ENCODE measurements around the gene C1orf35.

DNA sequence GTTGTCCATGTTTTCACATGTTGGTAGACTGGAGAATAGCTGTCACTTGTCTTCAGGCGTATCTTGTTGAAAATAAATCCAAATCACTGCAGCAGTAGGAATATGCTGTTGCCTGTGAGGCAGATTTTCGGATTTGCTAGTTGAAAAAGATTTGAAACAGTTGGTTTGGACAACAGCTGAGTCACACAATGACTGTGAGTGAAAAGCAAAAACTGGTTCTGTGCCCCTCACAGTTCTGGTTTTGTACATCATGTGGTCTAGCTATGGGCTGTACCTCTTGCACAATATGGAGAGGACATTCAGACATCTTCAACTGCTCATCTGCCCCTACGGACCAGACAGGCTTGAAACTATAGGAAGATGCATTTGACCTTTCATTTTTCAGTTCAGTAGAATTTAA is 18.8 kb downstream of the C1orf35 start:
- TF ChIP-seq GABPA (IDR thresholded peaks at IDR 0.05; ENCODE audit: low read depth) (no peak), POLR2AphosphoS5 (IDR thresholded peaks at IDR 0.05; ENCODE audit: low read depth) (no peak), CTCF (IDR thresholded peaks at IDR 0.05; ENCODE audit: insufficient read depth, low read length) (no peak), REST (IDR thresholded peaks at IDR 0.05; ENCODE audit: insufficient replicate concordance, low read depth) (no peak), SPI1 (IDR thresholded peaks at IDR 0.05; ENCODE audit: borderline replicate concordance, low read depth) (no peak)
